GM11168 (cell line): ENCODE results near the gene CLCA2.

Experiments used
- in situ Hi-C: fragments of 300-500 bp; cut with MboI; formaldehyde crosslinking; loops from one replicate; pipeline ENCODE4 v1.12.0; 2022; ENCODE audit warnings: low sequenced_read_pairs; ENCODE audit not compliant: unreplicated experiment

Gene CLCA2

GRCh38 chr1:86505564-86505902 is 81.6 kb downstream of the CLCA2 start:
- in situ Hi-C loops, result no loop called here
